HUDEP-2 (cell line): ENCODE measurements around the gene OSM.

ENCODE experiments used
- DNase-seq, 76 experiments: peaks; one replicate each; lab custom pipeline; 2025; ENCODE audit not compliant: unreplicated experiment in 76 of 76; lab: John Stamatoyannopoulos, UW

The OSM gene

GRCh38 chr22:30265823-30266444 is 717 bp downstream of the OSM start:
- peak in 72 of 76 experiments; percentile 35 to 85 (median 70) for DNase-seq

DNA sequence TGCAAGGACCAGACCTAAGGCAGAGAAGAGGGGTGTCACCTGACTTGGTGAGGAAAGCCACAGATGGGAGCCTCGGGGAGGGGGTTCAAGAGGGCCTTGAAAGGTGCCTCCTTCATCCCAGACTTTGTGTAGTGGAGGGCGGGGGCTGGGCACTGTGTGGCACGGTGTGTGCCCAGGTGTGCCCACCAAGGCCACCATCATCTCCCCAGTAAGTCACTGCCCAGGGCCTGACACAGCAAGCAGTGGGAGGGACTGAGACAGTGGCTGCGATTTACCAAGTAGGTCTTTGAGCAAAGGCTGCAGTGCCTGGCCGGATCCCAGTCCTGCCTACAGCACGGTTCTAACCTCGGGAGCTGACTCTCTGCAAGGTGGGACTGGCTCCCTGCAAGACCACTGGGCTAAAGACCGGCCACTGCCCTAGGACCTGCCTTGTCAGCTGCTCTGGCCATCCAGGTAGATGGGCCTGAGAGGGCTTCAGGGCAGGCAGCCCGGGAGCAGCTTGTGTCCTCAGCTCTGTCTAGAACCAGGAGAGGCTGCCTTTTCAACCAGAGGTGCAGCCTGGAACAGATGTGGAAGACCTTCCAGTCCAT is 1.4 kb downstream of the OSM start:
- peak in 5 of 76 experiments; percentile 14 to 66 (median 42) for DNase-seq

GRCh38 chr22:30263883-30264282 is 2.8 kb downstream of the OSM start:
- DNase-seq = no peak

GRCh38 chr22:30262917-30263741 is 3.5 kb downstream of the OSM start:
- DNase-seq = peak in 67 of 76 experiments; percentile 16 to 82 (median 64)

DNA sequence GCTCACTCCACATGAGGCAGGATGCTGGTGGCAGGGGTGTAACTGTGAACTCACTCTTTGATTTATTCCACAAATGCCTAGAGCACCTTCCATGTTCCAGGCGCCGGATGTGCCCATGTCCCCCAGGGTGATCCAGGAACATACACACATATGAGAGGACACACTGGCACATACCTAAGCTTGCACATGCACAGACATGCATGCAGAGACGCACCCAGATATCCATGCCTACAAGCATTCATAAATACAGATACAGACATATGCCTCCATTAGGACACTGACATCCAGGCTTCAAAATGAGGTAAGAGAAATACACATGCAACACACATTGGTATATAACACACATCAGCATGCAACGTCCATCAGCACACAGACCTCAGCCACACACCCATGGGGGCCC is 4.5 kb downstream of the OSM start:
- DNase-seq = no peak

DNA sequence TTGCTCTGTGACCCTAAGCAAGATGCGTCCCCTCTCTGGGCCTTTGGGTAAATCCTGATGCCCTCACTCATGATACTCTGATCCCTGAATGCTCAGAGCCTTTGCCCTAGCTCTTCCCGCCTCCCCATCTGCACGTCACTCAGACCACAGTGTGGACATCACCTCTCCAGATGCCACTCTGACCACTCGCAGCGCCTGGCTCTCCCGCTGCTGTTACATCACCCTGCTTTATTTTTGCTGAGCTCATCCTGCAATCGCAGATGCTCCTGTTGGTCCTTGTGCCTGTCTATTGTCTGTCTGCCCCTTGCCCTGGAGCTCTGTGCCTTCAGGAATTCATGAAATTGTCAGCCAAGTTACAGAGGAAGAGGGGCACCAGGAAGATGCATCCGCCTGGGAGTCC is 5.5 kb downstream of the OSM start:
- DNase-seq = no peak

DNA sequence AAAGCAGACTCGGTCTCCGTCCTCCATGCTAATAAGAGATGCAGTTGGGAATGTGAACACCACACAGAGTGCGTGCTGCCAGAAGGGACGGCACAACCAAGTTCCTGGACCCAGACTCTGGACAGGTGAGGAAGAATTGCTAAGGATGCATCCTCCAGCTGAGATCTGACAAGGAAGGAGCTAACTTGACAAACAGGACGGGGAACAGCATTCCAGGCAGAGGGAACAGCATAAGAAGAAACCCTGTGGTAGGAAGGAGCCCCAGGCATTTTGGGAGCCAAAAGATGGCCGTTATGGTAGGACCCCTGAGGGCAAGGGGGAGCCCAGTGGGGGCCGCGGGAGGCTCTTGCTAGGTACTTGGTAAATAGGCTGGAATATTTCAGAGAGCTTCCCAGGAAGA is 6.0 kb downstream of the OSM start:
- no peak for DNase-seq

- no peak for DNase-seq
These were observed 6.4 kb downstream of the OSM start for GRCh38 chr22:30260276-30260675.

DNA sequence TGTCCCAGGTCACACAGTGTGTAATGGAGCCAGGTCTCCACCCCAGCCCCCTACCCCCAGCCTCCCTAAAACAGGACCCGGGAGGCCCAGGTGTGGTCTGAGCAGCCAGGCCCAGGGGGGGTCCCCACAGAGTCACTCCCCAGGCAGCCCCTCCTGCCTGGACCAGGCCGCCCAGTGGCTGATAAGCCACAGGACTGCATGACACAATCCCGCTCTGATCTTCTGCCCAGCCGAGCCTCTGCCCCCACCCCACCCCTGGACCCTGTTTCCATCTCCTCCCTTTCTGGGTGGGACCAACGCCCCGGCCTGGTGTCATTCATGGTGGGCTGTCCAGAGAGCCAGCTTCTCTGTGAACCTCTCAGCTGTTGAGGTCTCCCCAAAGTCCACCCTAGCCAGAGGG is 12.3 kb downstream of the OSM start:
- peak in 16 of 76 experiments; percentile 9 to 49 (median 20) for DNase-seq

- peak in 16 of 76 experiments; percentile 9 to 64 (median 38) for DNase-seq
These were observed 13.3 kb downstream of the OSM start for GRCh38 chr22:30253205-30253852.

- no peak for DNase-seq
These were observed 14.0 kb downstream of the OSM start for GRCh38 chr22:30252411-30253204.

GRCh38 chr22:30251711-30252110 is 14.9 kb downstream of the OSM start:
- no peak for DNase-seq

DNA sequence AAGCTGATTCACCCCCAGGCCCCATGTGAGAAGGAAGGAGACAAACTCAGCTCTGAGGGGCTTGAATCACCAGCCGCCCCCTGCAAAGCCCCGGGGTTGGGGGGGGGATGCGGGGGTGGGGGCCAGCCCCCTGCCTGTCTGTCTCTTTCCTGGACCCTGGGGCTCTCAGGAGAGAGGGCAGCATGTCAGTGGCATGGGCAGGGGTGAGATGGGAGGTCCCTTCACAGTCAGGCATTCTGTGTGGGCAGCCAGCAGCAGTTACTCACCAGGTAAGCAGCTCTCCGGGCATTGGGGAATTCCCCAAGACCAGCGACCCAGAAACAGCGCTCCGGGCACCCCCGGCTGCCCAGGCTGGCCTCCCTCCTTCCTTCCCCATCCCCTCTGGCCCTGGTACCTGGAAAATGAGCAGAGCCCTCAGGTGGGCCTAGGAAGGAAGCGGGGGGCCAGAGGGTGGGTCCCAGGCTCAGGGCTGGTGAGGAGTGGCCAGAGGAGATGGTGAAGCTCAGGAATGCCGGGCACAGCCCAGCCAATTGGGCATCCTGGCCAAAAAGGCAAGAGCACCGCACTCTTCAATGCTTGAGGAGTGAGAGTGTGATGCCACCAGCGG is 15.9 kb downstream of the OSM start:
- no peak for DNase-seq

- no peak for DNase-seq
These were observed 16.5 kb downstream of the OSM start for GRCh38 chr22:30250039-30250565.

DNA sequence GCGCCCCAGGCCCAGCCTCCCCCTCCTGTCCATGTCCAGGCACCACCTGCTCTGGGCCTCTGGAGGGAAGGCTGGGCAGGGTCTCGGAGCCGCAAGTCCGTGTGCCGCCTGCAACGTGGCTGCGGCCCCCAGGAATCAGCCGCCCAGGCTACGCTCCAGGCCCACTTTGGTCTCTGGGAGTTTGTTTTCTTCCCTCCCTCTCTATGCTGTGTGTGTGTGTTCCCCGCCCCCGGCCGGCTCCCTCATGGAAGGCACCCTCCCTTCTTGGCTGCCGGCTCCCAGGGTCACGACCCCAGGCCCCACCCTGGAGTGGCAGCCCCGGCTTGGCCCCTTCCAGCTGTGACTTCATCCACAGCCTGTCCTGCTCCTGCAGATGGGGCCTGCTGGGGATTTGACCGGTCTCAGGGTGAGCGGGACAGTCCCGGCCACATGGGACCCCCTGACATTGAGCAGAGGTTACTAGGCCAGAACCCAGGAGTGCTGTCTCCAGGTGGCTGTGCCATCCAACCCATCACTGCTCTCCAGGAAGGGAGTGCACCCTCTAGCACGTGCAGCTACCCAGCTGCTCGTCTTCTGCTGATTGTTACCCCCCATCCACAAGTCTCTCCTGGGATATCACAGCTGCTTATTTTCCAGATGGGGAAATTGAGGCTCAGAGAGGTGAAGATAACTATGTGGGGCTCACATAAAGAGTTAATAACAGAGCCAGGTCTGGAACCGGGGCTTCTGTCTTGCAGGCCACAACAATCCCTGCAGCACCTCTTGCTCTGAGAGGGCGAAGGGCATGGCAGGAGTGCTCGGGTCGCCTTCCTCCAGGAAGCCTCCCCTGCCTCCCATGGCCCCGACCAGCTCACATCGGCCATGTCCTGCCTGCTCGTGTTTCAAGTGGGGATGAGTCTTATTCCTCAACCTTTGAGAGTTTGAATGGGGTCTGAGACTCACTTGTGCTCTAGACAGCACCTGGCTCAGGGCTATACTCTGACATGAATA is 17.3 kb downstream of the OSM start:
- peak in 20 of 76 experiments; percentile 10 to 49 (median 34) for DNase-seq

GRCh38 chr22:30248484-30248883 is 18.2 kb downstream of the OSM start:
- peak in 1 of 76 experiments; percentile 7 for DNase-seq

- DNase-seq = peak in 2 of 76 experiments; percentile 22 to 34
These were observed 18.7 kb downstream of the OSM start for GRCh38 chr22:30247974-30248373.

DNA sequence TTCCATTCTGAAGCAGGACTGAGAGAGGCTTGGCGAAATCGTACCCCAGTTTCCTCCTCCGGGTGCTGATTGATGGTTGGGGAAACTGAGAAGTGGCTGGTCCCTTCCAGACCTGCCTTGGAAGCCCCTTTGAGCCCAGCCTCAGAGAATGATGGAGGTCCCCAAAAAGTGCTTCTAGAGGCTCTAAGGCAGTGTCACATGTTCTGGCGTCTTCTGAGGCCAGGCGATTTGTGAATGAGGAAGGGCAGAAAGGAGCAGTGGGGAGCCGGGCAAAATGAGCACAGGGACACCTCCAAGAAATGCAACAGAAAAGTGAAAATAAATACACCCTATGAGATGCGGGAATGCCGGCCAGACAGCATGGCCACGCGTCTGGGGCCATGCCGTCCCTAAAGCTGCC is 19.1 kb downstream of the OSM start:
- DNase-seq = peak in 6 of 76 experiments; percentile 10 to 31 (median 22)
